NCI-H345 treated with DMSO at 0.1 percent for 48 hours (cell line): ENCODE results near the gene C12orf50.
"Not testable (repeated sequence)": the region's sequence is repeated elsewhere in the genome, so short reads cannot be mapped to it uniquely, and the experiment has no call there.

ENCODE experiments used
- DNase-seq: peaks from one replicate; lab custom pipeline; 2025; ENCODE audit not compliant: unreplicated experiment; lab: John Stamatoyannopoulos, UW

Gene C12orf50

DNA sequence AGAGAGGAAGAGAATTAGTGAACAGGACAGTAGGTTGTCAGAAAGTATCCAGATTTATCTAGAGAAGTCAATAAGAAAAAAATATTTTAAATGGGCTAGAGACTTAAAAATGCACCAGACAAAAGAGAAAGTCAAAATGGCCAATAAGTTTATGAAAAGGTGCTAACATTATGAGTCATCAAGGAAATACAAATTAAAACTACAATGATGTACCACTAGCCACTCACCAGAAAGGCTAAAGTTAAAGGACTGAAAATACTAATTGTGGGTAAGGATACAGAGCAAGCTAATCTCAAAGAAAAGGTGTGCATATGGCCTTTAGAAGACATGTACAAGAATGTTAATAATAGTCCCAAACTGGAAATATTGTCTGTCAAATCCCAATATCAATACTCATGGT, 37.7 kb downstream of the C12orf50 start:
- no peak for DNase-seq

DNA sequence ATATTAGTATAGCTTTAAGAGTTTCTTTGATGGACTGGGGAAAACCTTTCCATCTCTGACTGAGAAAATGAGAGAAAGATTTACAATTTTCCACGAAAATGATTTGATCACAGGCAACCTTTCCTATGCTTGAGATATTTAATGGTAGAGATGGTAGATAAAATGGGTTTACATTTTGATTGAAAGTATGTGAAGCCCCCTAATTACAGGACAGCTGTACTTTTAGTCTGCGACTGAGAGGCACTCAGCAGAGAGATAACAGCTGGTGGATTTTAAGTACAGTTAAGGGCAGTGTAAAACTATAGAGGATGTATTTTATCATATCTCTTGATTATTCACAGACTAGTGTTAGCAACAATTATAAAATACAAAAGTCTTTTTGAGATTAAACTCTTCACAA, 40.7 kb downstream of the C12orf50 start:
- DNase-seq = no peak

DNA sequence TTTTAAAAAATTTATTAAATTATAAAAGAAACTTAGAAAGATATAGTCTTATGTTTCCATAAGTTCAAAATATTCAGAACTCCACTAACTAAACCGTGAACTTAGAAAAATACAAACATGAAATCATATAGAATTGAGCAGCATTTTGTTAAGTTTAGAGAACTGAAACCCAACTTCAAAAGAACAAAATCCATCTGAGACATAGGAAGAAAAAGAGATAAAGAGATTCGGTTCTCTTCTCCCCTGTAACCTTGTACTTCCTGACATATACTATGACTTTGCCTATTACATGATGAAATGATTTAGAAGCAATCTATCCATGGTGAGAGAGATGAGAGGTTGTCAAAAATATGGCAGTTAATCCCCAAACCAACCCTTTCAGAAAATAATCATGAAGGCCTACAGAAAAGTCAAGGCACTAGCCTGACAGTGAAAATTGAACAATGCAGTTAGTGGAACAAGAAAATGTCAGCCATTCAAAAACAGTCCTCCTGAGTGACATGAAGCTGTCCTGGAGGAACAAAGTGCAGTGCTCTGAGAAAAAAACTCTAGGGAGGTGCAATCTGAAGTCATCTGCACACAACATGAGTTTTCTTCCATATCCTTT, 44.0 kb downstream of the C12orf50 start:
- DNase-seq = no peak

DNA sequence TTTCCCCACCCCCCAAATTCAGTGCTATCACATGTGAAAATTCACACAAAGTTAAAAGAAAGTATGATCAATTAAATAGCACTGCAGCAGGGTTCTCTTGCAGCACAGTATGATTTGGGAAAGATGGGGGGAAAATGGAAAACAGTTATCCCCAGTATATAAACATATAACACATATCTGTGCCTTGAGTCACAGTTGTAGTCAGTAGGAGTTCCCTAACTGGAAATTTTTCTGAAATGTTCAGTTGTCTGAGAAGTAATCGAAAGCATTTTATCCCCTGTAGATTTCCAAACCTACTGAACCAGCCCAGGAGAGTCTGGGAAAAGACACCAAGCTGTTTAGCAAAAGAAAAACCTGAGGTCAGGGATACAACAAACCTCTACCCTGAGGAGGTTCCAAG, 47.0 kb downstream of the C12orf50 start:
- no peak for DNase-seq

DNA sequence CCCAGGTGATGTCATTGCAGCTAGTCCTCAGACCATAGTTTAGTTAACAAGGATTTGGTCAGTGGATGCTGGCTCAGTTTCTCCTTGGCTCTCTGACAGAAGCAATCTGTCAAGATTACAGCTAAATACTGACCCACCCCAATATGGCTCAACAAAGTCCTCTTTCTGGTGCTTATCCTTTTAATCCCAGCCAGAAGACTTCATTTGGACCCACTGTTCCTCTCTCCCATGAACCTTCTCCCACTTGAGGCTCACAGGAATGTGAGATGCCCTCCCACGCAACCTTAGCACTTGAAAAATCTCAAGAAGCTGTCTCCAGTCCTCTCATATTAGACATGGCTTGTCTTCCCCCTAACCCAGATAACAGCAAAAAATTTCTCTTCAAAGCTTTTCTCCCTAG, 47.7 kb downstream of the C12orf50 start:
- DNase-seq = no peak

DNA sequence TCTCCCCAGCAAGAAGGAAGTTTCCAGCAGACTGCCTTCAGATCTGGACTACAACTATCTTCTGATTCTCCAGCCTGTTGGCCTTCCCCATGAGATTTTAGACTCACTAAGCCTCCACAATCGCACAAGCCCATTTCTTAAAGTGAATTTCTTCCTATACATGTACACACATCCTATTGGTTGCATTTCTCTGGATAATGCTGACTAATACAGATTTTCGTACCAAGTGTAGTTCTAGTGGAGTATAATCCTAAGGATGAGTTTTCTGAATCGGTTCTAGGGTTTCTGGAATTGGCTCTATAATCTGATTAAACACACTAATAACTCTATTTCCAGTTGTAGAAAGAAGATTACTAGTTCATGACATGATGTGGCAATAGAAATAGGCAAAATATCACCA, 53.3 kb downstream of the C12orf50 start:
- no peak for DNase-seq

DNA sequence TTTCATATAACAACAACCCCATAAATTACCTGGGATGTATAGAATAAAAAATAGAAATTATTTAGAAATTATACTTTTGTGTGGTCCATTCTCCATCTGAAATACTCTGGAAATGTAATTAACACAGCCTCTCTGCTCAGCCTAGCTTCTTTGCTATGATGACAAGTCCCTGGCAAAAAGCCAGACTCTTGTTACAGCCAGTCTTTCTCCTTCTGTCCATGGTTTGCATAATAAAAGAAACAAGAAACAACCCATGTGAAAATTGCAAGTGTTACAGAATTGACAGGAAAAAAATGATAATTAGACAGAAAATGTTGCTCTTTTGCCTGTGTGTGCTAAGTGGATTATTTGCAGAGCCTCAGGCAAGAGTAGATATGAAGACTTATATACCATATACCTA, 61.3 kb downstream of the C12orf50 start:
- peak; percentile 39 for DNase-seq

DNA sequence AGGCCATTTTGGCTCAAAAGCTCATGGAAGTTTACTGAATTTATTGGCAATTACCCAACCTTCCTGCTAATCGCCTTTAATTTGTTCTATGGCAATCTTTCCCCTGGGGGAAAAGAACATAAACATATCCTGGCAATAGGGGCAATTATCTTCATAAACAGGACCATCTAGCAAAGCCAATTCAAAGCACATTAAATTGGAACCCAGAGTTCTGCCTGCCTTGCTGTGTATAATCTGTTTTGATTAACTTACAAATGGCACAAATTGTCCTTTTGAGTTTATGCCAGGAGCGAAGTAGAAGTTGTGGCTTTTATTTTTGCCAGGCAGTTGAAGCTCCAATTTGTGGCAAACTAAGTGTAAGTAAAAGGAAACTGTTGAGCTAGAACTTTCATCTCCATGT, 68.6 kb downstream of the C12orf50 start:
- DNase-seq = no peak

DNA sequence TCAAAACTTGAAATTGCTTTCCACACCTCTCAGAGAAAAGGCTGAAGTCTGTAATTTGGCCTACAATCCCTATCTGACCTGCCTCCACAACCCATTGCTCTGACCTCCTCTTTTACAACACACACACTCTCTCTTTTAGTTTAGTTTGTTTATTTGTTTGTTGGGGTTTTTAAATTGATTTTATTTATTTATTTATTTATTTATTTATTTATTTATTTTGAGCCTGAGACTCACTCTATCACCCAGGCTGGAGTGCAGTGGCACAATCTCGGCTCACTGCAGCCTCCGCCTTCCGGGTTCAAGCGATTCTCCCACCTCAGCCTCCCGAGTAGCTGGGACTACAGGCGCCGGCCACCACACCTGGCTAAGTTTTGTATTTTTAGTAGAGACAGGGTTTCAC, 75.2 kb downstream of the C12orf50 start:
- DNase-seq = not testable (repeated sequence)

DNA sequence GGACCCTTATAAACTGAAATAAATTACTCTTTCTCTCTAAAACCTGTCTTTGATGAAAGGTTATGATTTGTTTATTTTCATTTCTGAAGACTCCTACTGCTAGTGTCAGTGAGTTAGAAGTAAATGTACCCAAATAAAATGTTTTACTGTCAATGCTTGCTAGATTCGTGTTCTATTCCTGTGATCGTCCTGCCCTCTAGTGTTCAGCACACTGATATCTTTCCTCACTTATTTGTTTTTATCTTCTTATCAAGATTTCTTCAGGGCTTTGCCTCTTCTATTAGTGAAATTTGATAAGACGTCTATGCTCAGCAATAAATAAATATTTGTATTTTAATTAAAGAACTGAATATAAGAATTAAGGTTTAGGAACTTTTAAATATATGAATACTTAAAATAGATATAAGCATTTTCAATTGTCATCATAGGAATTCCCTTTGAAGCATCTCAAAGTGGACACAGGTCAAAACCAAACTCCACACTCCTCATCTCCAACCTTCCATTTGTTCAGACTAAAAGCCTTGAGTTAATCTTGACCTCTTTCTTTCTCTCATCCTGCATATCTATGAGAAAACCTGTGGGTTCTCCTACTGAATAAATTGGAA, 75.8 kb downstream of the C12orf50 start:
- DNase-seq = peak; percentile 23

DNA sequence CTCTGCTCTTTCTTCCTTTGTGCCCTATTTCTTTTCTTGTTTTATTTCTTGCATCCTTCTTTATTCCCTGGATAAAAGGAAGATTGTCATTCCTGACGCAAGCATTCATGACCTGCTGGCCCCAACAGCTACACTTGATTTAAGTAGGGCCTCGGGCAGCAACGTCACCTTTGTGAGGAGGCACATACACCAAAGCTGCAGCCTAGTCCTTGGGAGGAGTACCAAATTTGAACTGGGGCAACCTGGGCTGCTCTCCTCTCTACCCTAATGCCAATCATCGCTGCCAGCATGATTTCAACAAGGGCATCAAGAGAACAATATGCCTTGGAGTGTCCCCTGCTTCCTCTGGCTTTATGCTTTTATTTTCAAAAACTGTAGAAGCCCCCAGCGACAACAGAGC, 76.4 kb downstream of the C12orf50 start:
- DNase-seq = no peak

DNA sequence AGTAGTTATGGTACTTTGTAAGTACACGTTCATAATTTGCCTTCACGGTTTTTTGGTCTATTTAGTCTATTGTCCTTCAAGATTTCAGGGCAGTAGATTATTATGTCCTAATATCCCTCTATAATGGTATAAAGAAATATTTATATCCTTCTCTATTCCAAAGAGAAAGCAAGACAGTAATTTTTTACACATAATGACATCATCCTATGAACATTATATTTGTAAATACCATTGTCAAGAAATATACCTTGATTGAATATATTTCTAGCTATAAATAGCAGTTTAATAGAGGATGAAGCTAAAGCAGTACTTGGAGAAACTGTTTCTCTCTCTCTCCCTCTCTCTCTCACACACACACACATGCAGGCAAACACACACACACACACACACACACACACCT, 77.0 kb downstream of the C12orf50 start:
- no peak for DNase-seq

DNA sequence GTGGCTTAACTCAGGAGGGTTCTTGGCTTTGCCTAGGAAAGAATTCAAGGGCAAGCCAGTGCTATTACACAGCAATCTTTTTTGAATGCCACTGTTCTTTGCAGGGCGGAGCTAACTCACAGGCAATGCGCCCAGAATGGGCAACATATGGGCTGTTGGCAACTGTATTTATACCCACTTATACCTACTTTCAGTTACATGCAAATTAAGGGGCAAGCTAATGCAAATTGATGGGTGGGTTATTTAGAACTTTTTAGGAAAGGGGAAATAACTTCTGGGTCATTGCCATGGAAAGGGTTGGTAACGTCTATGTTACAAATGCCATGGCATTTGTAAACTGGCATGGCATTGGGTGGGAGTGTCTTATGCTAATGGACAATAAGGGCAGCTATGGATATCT, 85.4 kb downstream of the C12orf50 start:
- no peak for DNase-seq

DNA sequence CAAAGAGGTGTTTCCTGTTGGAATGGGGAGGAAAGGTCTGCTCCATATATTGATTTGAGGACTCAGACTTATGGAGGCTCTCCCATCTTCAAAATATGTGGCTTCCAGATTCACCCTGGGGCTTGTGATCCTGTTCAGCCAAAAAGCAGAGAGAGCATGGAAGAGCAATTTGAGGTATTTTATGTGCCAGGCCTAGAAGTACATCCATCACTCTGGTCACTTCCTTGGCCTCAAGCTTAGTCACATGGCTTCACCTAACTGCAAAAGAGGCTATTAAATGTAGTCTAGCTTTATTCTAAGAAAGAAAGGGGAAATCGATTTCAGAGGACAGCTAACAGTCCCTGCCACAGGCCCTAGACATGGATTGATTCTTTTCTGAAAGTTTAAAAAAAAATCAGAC, 86.2 kb downstream of the C12orf50 start:
- DNase-seq = no peak

DNA sequence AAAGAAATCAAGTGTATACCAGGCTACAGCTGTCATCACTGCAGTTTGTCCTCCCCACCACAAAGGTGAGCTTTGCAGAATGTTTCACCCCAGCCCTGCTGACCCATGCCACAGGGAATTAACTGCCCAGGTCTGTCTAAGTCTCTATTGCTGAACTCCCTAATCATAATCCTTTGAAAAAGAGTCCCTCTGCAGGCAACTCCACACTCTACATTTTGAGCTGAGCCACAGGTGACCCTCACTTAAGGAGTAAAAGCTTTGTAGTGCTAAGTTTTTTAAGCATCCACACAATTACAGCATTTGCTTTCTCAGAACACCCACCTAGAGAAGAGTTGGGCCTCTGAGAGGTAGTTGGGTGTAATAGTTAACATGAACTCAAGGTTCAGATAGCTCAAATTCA, 90.0 kb downstream of the C12orf50 start:
- no peak for DNase-seq

DNA sequence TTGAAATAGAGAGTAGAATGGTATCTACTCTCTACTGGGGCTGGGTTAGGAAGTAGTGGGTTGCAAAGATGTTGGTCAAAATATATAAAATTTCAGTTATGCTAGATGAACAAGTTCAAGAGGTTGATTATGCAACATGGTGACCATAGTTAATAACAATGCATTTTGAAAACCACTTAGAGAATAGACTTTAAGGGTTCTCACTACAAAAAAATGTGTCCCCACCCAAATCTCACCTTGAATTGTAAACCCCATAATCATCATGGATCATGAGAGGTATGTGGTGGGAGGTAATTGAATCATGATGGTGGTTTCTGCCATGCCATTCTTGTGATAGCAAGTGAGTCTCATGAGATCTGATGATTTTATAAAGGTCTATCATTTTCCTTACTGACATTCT, 94.0 kb downstream of the C12orf50 start:
- no peak for DNase-seq

DNA sequence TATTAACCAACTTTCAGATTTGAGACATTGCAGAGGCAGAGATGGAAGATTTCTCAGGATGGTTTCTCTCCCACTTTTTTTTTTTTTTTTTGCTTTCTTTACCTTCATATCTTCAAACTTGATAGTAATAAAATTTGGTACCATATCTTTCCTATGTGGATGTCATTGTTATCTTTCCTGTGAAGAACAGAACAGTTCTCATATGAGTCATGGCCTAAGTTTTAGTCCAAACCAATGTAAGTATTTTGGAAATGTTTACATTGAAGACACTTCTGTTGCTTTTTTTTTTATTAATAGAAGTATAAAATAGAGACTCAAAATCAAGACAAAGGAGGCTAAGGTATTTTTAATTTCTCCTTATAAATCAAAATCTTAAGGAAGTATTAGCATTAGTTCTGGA, 95.2 kb downstream of the C12orf50 start:
- no peak for DNase-seq

DNA sequence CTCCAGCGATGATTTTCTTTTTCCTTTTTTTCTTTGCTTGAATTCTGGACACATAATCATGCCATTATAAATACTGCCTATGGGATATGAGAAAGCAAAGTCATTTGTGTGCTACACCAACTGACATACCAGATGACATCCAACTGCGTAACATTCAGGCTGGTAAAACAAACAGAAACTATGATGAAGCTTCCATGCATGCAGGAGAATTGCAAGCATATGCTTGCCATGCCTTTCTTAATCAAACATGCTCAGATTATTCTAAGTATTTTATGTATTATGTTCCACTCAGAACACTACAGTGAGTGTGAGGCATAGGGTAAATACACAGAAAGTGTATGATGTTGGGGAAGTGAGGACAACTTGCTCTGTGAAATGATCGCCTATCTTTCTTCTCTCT, 97.4 kb downstream of the C12orf50 start:
- DNase-seq = no peak

DNA sequence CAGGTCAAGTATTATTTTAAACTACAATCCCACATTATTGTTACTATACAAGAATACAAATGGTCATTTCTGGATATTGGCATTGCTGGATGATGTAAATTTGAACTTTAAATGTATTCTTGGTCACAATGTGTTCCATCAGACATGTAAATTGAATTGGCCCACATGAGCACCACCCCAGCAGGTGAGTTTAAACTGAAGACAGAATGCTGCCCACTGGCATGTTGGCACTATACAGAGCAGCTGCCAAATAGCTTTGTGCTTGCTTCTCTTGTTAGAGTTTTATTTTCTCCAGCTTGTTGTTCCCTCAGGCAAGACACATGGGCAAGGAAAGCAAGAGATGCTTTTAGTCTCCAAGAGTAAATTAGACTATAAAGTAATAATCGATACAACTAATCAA, 98.6 kb downstream of the C12orf50 start:
- DNase-seq = no peak
